Activated CD8-positive, alpha-beta memory T cell treated with anti-CD3 and anti-CD28 coated beads for 24 hours (primary cell): Measurements from ENCODE around the gene QKI.
"Not testable (repeated sequence)": the region's sequence is repeated elsewhere in the genome, so short reads cannot be mapped to it uniquely, and the experiment has no call there.

ENCODE experiments used
- DNase-seq: peaks from one replicate; pipeline ENCODE4 v3.0.0-alpha.2; 2020

The QKI gene

GRCh38 chr6:163588220-163588919 is 173.9 kb downstream of the QKI start:
- no peak for DNase-seq

- no peak for DNase-seq
These were observed 174.9 kb downstream of the QKI start for GRCh38 chr6:163589387-163589786.

- not testable (repeated sequence) for DNase-seq
These were observed 175.6 kb downstream of the QKI start for GRCh38 chr6:163590132-163590531.

- no peak for DNase-seq
These were observed 178.4 kb downstream of the QKI start for GRCh38 chr6:163592872-163593271.

GRCh38 chr6:163596174-163596573 is 181.7 kb downstream of the QKI start:
- DNase-seq, result no peak

GRCh38 chr6:163599136-163599535 is 184.6 kb downstream of the QKI start:
- DNase-seq, result no peak

- DNase-seq, result no peak
These were observed 185.2 kb downstream of the QKI start for GRCh38 chr6:163599684-163600083.

- no peak for DNase-seq
These were observed 185.8 kb downstream of the QKI start for GRCh38 chr6:163600331-163600730.

GRCh38 chr6:163600781-163601180 is 186.3 kb downstream of the QKI start:
- no peak for DNase-seq

- DNase-seq, result no peak
These were observed 188.3 kb downstream of the QKI start for GRCh38 chr6:163602851-163603250.

GRCh38 chr6:163603395-163603794 is 188.9 kb downstream of the QKI start:
- no peak for DNase-seq

- no peak for DNase-seq
These were observed 191.0 kb downstream of the QKI start for GRCh38 chr6:163605385-163606097.

GRCh38 chr6:163607792-163608191 is 193.3 kb downstream of the QKI start:
- DNase-seq, result no peak

GRCh38 chr6:163608204-163608644 is 193.7 kb downstream of the QKI start:
- no peak for DNase-seq

- no peak for DNase-seq
These were observed 197.7 kb downstream of the QKI start for GRCh38 chr6:163612200-163612599.

- no peak for DNase-seq
These were observed 198.5 kb downstream of the QKI start for GRCh38 chr6:163613025-163613424.

- no peak for DNase-seq
These were observed 199.2 kb downstream of the QKI start for GRCh38 chr6:163613668-163614067.

- DNase-seq, result no peak
These were observed 201.9 kb downstream of the QKI start for GRCh38 chr6:163616452-163616851.

GRCh38 chr6:163617549-163617948 is 203.0 kb downstream of the QKI start:
- DNase-seq, result no peak

GRCh38 chr6:163620101-163620500 is 205.6 kb downstream of the QKI start:
- no peak for DNase-seq

GRCh38 chr6:163620670-163621330 is 206.3 kb downstream of the QKI start:
- DNase-seq, result no peak

- DNase-seq, result no peak
These were observed 210.7 kb downstream of the QKI start for GRCh38 chr6:163625265-163625664.

- DNase-seq, result no peak
These were observed 211.8 kb downstream of the QKI start for GRCh38 chr6:163626073-163626867.
